NT2/D1 (cell line): Measurements from ENCODE around the gene TRAF7.

ENCODE experiments used
- DNase-seq: peaks from one replicate; pipeline ENCODE4 v3.0.0-alpha.2; 2011; ENCODE audit warnings: low read depth, low spot score
- H3K27me3 ChIP-seq: 2 replicates; pipeline ENCODE4 v1.6.0; 2011; ENCODE audit warnings: mild to moderate bottlenecking; ENCODE audit not compliant: insufficient read length, insufficient read depth
- H3K36me3 ChIP-seq: 2 replicates; pipeline ENCODE4 v1.6.1; 2011; ENCODE audit warnings: mild to moderate bottlenecking, low read length, mixed read lengths; ENCODE audit not compliant: insufficient read depth, insufficient read length
- H3K4me1 ChIP-seq: 2 replicates; pipeline ENCODE4 v1.5.1; 2011; ENCODE audit not compliant: insufficient read depth, insufficient read length
- H3K4me3 ChIP-seq: 2 replicates; pipeline ENCODE4 v1.5.1; 2011; ENCODE audit warnings: low read depth; ENCODE audit not compliant: insufficient read length
- H3K9ac ChIP-seq: 2 replicates; pipeline ENCODE4 v1.6.0; 2011; ENCODE audit warnings: low read depth; ENCODE audit not compliant: insufficient read length
- H3K9me3 ChIP-seq: 2 replicates; pipeline ENCODE4 v1.5.1; 2011; ENCODE audit warnings: mild to moderate bottlenecking, low read length; ENCODE audit not compliant: insufficient read depth
- SUZ12 ChIP-seq: IDR thresholded peaks from 2 replicates; pipeline ENCODE4 v1.6.1; 2011; ENCODE audit not compliant: insufficient read length, insufficient read depth; ENCODE audit errors: extremely low read depth
- YY1 ChIP-seq: IDR thresholded peaks from 2 replicates; pipeline ENCODE4 v1.6.1; 2011; ENCODE audit not compliant: insufficient read length, insufficient read depth
- ZNF274 ChIP-seq: IDR thresholded peaks from 2 replicates; pipeline ENCODE4 v1.6.1; 2011; ENCODE audit warnings: mild to moderate bottlenecking, low read depth, low read length

TRAF7 gene

GRCh38 chr16:2173366-2173765, 17.8 kb downstream of the TRAF7 start:
- no peak for TF ChIP-seq SUZ12
- no peak for TF ChIP-seq ZNF274
- TF ChIP-seq YY1, result no peak
- Histone ChIP-seq H3K4me3 (no peak overlapping the region), H3K36me3 (peaks cover 94% of the 10 kb centered on the region), H3K27me3 (no peaks in the 10 kb centered on the region), H3K4me1 (peaks cover 6% of the 10 kb centered on the region), H3K9me3 (no peaks in the 10 kb centered on the region), H3K9ac (no peak overlapping the region)
- DNase-seq, result no peak

GRCh38 chr16:2173916-2174315, 18.3 kb downstream of the TRAF7 start:
- Histone ChIP-seq H3K4me3 (no peak overlapping the region), H3K9me3 (no peaks in the 10 kb centered on the region), H3K36me3 (peaks cover 90% of the 10 kb centered on the region), H3K9ac (no peak overlapping the region), H3K4me1 (peaks cover 6% of the 10 kb centered on the region), H3K27me3 (no peaks in the 10 kb centered on the region)
- TF ChIP-seq YY1, result no peak
- DNase-seq, result no peak

- Histone ChIP-seq H3K27me3 (no peaks in the 10 kb centered on the region), H3K9ac (no peak overlapping the region), H3K4me1 (peaks cover 4% of the 10 kb centered on the region), H3K36me3 (peaks cover 84% of the 10 kb centered on the region), H3K4me3 (no peak overlapping the region), H3K9me3 (no peaks in the 10 kb centered on the region)
- TF ChIP-seq SUZ12 (no peak), YY1 (no peak), ZNF274 (no peak)
- DNase-seq, result no peak
These were observed 19.0 kb downstream of the TRAF7 start for GRCh38 chr16:2174396-2175131.

- no peak for TF ChIP-seq YY1
- no peak for TF ChIP-seq ZNF274
- TF ChIP-seq SUZ12, result no peak
- H3K36me3 ChIP-seq, result peaks cover 75% of the 10 kb centered on the region
- no peak for DNase-seq
- H3K27me3 ChIP-seq, result no peaks in the 10 kb centered on the region
- no peak overlapping the region for H3K4me3 ChIP-seq
- H3K9me3 ChIP-seq, result no peaks in the 10 kb centered on the region
- H3K9ac ChIP-seq, result no peak overlapping the region
- H3K4me1 ChIP-seq, result peaks cover 2% of the 10 kb centered on the region
These were observed 19.9 kb downstream of the TRAF7 start for GRCh38 chr16:2175454-2175853.

- Histone ChIP-seq H3K4me3 (no peak overlapping the region), H3K4me1 (peaks cover 2% of the 10 kb centered on the region), H3K9me3 (no peaks in the 10 kb centered on the region), H3K36me3 (peaks cover 69% of the 10 kb centered on the region), H3K9ac (no peak overlapping the region), H3K27me3 (no peaks in the 10 kb centered on the region)
- DNase-seq, result no peak
- TF ChIP-seq ZNF274 (no peak), SUZ12 (no peak), YY1 (no peak)
These were observed 20.5 kb downstream of the TRAF7 start for GRCh38 chr16:2176047-2176446.

GRCh38 chr16:2177101-2177500, 21.5 kb downstream of the TRAF7 start:
- peaks cover 64% of the 10 kb centered on the region for H3K36me3 ChIP-seq
- H3K9me3 ChIP-seq, result no peaks in the 10 kb centered on the region
- H3K4me3 ChIP-seq, result no peak overlapping the region
- H3K4me1 ChIP-seq, result peaks cover 10% of the 10 kb centered on the region
- H3K9ac ChIP-seq, result no peak overlapping the region
- no peak for DNase-seq
- H3K27me3 ChIP-seq, result no peaks in the 10 kb centered on the region
- TF ChIP-seq YY1, result no peak
- TF ChIP-seq SUZ12, result no peak
- no peak for TF ChIP-seq ZNF274

GRCh38 chr16:2177561-2177960, 22.0 kb downstream of the TRAF7 start:
- peaks cover 12% of the 10 kb centered on the region for H3K4me1 ChIP-seq
- H3K36me3 ChIP-seq, result peaks cover 65% of the 10 kb centered on the region
- no peaks in the 10 kb centered on the region for H3K9me3 ChIP-seq
- no peak overlapping the region for H3K9ac ChIP-seq
- DNase-seq, result no peak
- no peak overlapping the region for H3K4me3 ChIP-seq
- TF ChIP-seq ZNF274, result no peak
- no peak for TF ChIP-seq SUZ12
- no peak for TF ChIP-seq YY1
- no peaks in the 10 kb centered on the region for H3K27me3 ChIP-seq
